GM18526 (cell line): ENCODE measurements around the gene PCGF6.

Experiments
- POLR2A ChIP-seq: IDR thresholded peaks from 3 replicates; pipeline ENCODE4 v1.6.1; 2011; ENCODE audit not compliant: insufficient read length; ENCODE audit errors: extremely low read depth

Gene PCGF6

DNA sequence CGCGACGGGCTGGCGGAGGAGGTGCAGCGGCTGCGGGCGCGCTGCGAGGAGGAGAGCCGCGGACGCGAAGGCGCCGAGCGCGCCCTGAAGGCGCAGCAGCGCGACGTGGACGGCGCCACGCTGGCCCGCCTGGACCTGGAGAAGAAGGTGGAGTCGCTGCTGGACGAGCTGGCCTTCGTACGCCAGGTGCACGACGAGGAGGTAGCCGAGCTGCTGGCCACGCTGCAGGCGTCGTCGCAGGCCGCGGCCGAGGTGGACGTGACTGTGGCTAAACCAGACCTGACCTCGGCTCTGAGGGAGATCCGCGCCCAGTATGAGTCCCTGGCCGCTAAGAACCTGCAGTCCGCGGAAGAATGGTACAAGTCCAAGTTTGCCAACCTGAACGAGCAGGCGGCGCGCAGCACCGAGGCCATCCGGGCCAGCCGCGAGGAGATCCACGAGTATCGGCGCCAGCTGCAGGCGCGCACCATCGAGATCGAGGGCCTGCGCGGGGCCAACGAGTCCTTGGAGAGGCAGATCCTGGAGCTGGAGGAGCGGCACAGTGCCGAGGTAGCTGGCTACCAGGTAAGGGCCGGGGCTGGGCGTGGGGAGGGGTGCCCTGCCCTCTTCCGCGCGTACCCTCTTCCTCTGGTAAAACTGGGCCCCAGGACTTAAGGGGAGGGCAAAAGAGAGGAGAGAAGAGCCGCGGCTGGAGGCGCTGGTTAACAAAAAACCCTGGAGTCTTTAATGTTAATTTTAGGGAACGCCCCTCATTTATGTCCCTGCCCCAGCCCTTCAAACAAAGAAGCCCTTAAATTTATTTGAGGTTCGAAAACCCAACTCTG, 73.0 kb downstream of the PCGF6 start:
- TF ChIP-seq POLR2A, result no peak

DNA sequence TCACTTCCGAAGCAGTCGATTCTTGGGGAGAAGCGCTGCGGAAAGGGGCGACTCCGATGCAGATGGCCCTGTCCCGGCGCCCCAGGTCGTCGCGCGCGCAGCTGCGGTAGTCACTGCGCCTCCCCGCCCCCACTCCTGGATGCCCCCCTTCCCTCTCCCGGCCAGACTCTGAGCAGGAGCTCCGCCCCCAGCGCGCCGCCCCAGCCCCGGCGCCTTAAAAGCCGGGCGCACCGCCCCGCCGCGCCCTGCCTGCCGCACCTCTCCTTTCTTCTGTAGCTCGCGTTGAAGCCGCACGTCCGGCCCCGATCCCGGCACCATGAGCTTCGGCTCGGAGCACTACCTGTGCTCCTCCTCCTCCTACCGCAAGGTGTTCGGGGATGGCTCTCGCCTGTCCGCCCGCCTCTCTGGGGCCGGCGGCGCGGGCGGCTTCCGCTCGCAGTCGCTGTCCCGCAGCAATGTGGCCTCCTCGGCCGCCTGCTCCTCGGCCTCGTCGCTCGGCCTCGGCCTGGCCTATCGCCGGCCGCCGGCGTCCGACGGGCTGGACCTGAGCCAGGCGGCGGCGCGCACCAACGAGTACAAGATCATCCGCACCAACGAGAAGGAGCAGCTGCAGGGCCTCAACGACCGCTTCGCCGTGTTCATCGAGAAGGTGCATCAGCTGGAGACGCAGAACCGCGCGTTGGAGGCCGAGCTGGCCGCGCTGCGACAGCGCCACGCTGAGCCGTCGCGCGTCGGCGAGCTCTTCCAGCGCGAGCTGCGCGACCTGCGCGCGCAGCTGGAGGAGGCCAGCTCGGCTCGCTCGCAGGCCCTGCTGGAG, 73.8 kb downstream of the PCGF6 start, which contains the start of gene INA:
Gene INA, plus strand, starts transcription at position 243 of the 817 bp plus-strand sequence. Its CDS starts 74 bp downstream, at position 317.
- no peak for TF ChIP-seq POLR2A

DNA sequence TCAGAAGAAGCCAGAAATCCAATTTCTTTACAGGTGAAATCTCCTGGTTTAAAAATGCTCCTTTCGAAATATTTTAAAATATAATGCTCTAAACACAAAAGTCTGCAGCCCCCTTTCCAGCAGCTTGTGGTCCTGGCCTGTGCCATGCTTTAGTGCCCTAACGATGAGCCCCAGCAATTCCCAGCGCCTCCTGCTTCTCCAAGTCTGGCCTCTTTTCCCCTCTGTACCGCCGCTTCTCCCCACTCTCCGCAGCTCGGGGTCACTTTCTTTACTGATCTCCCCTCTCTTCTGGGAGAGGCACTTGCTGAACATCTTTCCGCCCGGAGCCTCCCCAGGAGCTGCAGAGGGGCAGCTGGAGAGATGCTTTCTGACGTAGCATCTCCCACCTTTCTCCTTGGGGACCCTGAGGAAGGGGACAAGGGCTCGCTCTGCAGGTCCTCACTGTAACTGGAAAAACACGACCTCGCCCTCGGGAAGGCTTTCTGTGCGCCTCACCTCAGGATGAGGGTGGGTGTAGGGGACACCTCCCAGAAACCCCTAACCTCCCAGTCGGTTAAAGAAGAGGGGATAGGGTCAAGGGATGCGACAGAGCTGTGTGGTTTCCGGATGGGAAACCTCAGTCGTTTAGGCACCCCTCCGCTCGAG, 74.6 kb downstream of the PCGF6 start:
- TF ChIP-seq POLR2A, result no peak

DNA sequence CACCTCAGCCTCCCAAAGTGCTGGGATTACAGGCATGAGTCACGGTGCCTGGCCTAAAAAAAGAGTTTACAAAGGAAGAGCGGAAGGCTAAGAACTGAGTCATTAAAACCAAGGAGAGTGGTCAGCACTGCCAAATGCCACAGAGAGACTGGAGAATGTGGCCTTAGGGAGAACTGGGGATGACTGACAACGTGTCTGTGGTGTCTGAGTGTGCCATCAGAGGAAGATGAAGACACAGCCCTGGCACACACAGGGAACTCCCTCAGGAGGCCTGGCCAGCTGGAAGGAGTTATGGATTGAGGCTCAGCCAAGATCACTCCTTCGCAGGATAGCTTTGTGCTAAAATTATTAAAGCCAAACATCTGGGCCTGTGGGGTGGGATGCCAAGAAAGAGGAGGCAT, 77.9 kb downstream of the PCGF6 start:
- TF ChIP-seq POLR2A, result no peak

DNA sequence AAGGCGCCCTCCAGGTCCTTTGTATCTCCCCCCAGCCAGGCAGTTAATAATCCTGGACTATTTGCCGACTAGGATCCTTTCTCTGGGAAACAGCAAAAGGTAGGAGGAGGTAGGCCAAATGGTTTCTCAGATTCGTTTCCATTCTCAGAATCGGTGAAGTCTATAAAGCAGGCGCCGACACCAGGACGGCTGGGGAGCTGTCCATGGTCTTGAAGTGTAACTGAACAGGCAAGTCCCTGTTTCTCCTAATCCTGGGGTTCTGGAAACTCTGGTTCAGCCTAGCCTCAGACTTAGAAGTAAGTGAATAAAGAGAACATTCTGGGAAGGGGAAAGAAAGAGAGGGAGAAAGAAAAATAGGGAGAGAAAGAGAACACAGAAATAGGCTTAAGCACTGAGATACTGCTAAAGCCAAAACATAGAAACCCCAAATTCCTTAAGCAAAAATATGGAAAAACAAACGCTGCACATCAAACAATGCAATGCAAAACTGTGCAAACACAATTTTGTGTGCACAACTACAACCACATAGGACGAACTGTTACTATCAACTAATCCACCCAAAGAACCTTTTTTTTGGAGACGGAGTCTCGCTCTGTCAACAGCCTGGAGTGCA, 85.1 kb downstream of the PCGF6 start:
- TF ChIP-seq POLR2A, result no peak

DNA sequence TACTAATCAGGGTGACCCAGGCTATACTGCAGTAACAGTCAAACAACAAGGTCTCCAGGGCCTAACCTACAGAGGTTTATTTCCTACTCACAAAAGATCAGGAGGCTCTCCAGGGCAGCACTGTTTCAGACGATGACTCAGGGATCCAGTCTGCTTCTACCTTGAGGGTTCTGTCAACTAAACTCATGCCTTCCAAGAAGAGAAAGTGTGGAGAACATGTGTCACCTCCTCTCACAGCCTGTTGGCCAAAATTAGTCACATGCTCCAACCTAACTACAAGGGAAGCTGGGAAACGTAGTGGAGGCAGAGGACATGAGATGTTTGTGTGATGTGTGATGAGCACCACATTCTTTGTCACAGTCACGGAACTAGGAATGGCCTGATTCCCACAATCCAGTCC, 88.7 kb downstream of the PCGF6 start:
- TF ChIP-seq POLR2A, result no peak

DNA sequence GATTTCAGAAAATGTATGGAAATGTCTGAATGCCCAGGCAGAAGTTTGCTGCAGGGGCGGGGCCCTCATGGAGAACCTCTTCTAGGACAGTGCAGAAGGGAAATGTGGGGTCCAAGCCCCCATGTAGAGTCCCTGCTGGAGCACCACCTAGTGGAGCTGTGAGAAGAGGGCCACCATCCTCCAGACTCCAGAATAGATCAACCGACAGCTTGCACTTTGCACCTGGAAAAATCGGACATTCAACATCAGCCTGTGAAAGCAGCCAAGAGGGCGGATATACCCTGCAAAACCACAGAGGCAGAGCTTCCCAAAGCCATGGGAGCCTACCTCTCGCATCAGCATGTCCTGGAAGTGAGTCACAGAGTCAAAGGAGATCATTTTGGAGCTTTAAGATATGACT, 91.0 kb downstream of the PCGF6 start:
- TF ChIP-seq POLR2A, result no peak

DNA sequence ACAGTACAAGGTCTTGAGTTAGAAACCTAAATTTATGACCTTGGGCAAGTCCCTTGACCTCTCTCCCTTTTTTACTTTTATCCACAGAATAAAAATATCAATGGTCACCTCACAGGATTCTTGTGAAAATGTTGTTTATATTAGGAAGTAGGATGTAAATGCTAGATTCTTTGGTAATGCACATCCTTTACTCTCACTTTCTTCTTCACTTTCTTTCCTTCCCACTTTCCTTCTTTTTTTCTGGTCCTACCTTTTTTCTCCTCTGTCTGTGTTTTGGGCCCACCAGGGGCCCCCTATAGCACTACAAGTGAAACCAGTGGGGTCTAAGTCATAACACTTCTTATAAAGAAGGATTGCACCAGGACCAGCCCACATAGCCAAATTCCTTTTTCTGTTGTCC, 93.1 kb downstream of the PCGF6 start:
- no peak for TF ChIP-seq POLR2A

DNA sequence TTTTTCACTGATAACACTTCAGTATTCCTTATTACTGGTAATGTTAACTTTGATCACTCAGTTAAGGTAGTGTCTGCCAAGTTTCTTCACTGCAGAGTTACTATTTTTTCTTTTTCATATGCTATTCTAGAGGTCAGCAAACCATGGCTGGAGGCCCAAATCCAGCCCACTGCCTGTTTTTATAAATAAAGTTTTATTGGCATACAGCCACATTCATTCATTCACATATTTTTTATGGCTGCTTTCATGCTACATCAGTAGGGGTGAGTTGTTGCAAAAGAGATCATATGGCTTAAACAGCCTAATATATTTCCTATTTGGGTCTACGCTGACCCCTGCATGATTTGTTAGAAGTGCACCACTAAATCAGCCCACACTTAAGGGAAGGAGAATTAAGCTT, 94.3 kb downstream of the PCGF6 start:
- TF ChIP-seq POLR2A, result no peak

DNA sequence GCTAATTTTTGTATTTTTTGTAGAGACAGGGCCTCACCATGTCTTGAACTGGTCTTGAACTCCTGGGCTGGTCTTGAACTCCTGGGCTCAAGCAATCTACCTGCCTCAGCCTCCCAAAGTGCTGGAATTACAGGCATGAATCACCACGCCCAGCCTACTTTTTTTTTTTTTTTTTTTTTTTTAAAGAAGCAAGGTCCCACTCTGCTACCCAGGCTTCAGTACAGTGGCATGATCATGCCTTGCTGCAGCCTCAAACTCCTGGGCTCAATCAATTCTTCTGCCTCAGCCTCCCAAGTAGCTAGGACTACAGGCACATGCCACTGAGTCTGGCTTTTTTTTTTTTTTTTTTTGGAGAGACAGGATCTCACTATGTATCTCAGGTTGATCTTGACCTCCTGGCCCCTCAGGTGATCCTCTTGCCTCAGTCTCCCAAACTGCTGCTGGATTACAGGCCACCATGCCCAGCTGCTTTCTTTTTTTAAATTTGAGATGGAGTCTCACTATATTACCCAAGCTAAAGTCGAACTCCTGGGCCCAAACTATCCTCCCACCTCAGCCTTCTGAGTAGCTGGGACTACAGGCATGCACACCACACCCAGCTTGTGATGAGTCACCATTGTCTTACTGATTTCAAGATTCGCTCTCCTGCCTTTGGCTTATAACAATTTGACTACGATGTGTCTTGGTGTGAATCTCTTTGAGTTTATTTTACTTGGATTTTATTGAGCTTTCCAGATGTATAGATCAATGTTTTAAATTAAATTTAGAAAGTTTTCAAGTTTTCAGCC, 96.2 kb downstream of the PCGF6 start:
- TF ChIP-seq POLR2A, result no peak

DNA sequence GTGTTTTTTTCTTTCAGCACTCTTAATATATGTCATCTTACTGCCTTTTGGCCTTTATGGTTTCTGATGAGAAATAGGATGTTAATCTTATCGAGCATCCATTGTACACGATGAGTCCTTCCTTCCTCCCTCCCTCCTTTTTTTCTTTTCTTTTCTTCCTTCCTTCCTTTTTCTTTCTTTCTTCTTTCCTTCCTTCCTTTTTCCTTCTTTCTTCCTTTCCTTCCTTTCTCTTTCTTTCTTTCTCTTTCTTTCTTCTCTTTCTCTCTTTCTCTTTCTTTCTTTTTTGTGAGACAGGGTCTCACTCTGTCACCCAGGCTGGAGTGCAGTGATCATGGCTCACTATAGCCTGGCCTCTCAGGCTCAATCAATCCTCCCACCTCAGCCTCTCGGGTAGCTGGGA, 96.8 kb downstream of the PCGF6 start:
- no peak for TF ChIP-seq POLR2A
